GM21423 (cell line): ENCODE results near the gene GARRE1.
"Not testable (repeated sequence)": the region's sequence is repeated elsewhere in the genome, so short reads cannot be mapped to it uniquely, and the experiment has no call there.

Source experiments
- ATAC-seq: cut with Tn5 transposase; IDR thresholded peaks from one replicate; pipeline ENCODE4 v1.9.1; 2021; ENCODE audit warnings: mild to moderate bottlenecking, moderate library complexity; ENCODE audit not compliant: unreplicated experiment

GARRE1 gene

GRCh38 chr19:34256835-34257558, 2.6 kb downstream of the GARRE1 start:
- ATAC-seq = no peak

- ATAC-seq = no peak
Observed at GRCh38 chr19:34257559-34257924, 3.2 kb downstream of the GARRE1 start.

DNA sequence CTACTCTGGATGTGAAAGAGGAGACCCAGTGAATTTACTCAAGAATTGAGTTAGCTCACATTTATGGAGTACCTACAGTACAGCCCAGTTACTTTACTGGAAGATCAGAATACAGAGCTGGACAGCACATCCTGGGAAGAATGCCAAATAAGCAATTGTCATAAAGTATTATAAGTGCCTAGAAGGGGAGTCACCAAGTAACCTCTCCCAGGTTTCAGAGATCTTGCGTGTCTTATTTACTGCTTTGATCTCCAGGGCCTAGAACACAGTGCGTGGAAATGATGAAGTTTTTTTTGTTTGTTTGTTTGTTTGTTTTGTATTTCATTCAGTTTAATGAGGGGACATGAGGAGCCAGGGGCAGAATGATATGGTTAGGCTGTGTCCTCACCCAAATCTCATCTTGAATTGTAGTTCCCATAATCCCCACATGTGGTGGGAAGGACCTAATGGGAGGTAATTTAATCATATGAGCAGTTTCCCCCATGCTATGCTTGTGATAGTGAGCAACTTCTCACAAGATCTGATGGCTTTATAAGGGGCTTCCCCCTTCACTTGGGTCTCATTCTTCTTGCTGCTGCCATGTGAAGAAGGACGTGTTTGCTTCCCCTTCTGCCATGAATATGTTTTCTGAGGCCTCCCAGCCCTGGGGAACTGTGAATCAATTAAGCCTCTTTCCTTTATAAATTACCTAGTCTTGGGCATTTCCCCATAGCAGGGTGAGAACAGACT, 5.2 kb downstream of the GARRE1 start:
- ATAC-seq = no peak

- ATAC-seq = no peak
Observed at GRCh38 chr19:34260771-34261173, 6.4 kb downstream of the GARRE1 start.

DNA sequence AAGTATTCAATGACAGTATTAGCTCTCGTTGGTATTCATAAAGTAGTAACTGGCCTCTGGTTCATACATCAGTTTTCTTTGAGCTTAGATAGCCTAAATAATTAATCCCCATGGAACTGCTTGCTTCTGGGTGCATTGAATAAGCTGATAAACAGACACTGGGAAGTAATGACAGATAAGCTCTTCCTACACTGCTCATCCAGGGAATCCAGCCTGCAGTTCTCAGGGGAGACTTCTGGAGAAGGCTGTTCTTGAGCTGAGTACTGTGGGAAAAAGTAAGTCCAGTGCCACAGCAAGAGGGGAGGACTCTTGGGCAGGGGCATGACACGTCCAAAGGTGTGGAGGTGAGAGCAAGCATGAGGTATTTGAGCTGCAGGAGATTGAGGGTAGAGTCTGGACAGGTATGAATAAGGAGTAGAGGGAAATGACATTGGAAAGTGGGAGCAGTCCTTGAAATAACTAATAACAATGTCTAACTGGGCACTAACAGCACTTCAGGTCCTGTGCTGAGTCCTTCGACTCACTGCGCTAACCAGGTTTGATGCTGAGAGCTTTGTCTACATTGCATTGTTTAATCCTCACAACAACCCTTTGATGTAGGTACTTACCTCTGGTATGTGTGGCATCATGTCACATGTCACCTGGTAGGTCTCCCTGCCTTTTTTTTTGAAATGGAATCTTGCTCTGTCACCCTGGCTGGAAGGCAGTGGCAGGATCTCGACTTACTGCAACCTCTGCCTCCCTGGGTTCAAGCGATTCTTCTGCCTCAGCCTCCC, 7.2 kb downstream of the GARRE1 start:
- no peak for ATAC-seq

DNA sequence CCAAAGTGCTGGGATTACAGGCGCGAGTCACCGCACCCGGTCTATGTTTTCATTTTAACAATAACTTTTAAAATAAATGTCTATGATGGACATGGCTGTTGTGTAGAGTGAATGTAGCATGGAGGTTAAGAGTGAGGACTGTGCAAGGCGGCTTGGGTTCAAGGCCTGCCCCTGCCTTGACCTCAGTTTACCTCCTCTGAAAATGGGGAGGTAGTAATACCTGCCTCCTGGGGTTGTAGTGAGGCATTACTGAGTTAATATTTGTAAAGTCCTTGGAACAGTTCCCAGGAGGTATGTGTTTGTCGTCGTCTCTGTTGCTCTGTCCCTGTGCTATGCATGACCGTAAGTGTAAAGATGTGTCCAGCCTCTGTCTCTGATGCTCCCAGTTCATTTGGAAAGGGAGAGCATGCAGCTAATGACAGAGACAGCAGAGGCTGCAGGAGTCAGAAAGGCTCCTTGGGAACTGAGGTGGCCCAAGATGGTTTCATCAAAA, 9.4 kb downstream of the GARRE1 start:
- ATAC-seq = no peak

GRCh38 chr19:34265221-34265650, 10.9 kb downstream of the GARRE1 start:
- no peak for ATAC-seq

DNA sequence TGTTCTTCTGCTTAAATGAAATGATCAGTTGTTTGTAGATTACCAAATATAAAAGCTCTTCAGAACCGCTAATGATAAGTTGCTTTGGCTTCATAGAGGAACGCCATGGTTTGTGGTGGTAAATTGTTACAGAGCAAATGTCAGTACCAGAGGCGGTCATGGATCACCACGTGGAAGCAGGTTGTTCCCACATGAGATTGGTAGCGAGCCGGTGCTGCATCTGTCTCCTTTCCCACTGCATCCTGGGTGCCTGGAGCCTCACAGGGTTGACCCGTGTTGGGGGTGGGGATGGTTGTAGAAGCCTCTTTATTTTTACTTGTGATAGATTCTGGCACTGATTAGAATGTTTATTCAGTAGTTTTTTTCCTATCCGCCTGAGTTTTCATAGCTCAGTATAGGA, 14.7 kb downstream of the GARRE1 start:
- no peak for ATAC-seq

DNA sequence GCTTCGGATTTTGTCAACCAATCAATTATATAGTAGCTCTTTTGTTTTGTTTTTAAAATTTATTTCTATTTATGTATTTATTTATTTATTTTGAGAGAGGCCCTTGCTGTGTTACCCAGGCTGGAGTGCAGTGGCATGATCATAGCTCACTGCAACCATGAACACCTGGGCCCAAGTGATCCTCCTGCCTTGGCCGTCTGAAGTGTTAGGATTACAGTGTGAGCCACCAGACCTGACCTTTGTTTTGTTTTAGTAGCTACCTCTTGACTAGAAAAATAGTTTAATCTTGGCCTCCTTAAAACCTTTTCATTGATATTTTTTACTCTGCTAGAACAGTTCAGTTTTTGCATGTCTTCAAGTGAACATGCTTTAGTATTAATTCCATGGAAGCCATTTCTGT, 15.1 kb downstream of the GARRE1 start:
- no peak for ATAC-seq

- peak; percentile 63 for ATAC-seq
Observed at GRCh38 chr19:34269968-34270621, 15.7 kb downstream of the GARRE1 start.

DNA sequence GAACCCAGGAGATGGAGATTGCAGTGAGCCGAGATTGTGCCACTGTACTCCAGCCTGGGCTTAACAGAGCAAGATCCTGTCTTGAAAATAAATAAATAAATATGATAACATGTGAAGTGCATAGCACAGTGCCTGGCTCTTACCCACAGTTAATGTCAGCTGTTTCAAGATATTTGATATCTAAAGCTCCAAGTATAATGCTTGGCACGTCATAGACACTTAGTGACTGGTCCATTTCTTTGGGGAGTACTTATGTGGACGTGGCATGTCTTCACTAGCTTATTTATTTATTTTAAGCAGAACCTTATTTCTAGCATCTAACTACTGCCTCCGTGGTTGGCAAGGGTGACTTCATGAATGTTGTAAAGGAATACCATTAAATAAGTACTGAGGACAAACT, 18.8 kb downstream of the GARRE1 start:
- ATAC-seq = no peak

GRCh38 chr19:34274284-34274826, 20.0 kb downstream of the GARRE1 start:
- ATAC-seq = no peak

DNA sequence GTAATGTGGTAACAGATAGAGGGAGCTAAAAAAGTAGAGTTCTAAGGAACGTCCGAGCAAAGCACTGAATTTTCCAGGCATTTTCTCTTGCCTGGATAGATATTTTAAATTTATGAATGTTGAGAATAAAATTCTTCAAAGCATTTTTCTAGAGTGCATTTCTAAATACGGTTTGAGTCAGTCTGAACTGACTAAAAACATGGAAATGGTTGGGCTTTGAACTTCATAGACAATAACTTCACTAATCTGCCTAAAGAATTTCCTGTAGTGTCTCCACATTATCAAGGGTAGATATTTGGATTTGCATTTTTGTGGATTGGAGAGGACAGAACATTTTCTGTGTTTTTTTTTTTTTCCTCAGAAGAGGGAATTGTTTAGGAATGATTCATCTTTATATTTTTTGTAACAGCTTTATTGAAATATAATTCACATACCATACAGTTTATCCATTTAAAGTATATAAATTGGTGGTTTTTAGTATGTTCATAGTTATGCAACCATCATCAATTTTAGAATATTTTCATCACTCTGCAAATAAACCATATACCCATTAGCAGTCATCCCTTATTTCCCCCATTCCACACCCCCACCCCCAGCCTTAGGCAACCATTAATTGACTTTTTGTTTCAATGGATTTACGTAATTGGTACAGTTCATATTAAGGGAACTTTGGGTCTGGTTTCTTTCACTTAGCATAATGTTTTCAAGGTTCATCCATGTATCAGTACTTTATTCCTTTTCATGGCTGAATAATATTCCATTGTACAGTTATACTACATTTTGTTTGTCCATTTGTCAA, 20.7 kb downstream of the GARRE1 start:
- no peak for ATAC-seq

DNA sequence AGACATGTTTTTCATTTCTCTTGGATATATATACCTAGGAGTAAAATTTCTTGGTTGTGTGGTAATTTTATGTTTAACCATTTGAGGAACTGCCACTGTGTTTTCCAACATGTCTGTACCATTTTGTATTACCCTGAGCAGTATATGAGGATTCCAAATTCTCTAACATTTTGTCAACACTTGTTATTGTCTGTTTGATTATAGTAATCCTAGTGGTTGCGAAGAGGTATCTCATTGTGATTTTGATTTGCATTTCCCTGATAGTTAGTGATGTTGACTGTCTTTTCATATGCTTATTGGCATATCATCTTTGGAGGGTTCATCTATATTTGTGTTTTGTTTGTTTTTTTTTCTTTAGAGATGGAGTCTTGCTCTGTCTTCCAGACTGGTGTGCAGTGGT, 21.4 kb downstream of the GARRE1 start:
- no peak for ATAC-seq

- ATAC-seq = no peak
Observed at GRCh38 chr19:34276614-34277013, 22.3 kb downstream of the GARRE1 start.

GRCh38 chr19:34277244-34277643, 22.9 kb downstream of the GARRE1 start:
- no peak for ATAC-seq

GRCh38 chr19:34278783-34279182, 24.4 kb downstream of the GARRE1 start:
- no peak for ATAC-seq

- ATAC-seq = not testable (repeated sequence)
Observed at GRCh38 chr19:34281444-34281843, 27.1 kb downstream of the GARRE1 start.

DNA sequence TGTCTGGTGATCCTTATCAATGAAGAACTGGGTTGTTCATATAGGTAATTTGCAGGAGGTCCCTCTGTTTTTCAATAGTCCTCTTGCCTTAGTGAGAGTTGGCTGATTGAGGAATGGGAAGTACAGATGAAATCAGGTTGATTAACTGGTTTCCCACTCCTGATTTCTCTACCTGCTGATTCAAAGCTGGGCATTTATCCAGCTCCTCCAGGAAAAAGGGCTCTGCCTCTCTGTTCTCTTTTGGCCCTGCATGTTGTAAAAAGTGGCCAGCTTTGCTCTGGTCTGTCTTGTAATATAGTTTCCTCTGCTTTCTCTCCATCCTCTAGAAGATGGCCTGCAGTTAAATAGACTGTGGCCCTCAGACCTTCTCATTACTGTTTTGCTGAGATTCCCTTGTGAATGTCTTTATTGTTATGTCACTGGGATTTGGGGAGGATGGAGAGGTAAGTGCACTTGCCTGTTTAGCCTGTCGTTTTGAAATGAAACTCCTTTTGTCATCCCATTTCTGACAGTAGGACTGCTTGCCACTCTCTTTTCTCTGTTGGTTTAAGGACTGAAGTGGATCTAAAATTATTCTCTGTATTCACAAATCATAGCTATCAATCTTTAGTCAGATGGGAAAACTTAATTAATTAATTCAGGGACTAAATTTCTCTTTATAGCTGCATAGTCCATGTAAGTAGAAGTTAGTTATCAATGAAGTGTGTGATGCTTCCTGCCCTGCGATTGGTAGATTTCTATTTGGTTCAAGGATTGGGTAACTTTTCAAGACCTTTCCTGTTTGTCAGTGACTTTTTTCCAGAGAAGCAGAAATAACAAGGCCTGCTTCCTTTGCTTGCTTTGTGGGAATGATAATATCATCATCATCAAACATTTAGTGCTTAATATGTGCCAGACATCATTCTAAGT, 28.5 kb downstream of the GARRE1 start:
- ATAC-seq = no peak
